Right hindlimb (tissue), 1 donor: ENCODE data around the gene DCBLD1.
"Not testable (repeated sequence)": the region's sequence is repeated elsewhere in the genome, so short reads cannot be mapped to it uniquely, and the experiment has no call there.

ENCODE experiments used
- DNase-seq: peaks from one replicate; pipeline ENCODE4 v3.0.0-alpha.2; 2018

Gene DCBLD1

GRCh38 chr6:117502580-117502979 is 20.1 kb downstream of the DCBLD1 start:
- no peak for DNase-seq

- no peak for DNase-seq
Measured at GRCh38 chr6:117503211-117503610, 20.7 kb downstream of the DCBLD1 start.

- DNase-seq, result no peak
Measured at GRCh38 chr6:117504478-117505144, 22.1 kb downstream of the DCBLD1 start.

- DNase-seq, result no peak
Measured at GRCh38 chr6:117505311-117505710, 22.8 kb downstream of the DCBLD1 start.

GRCh38 chr6:117506180-117506835 is 23.8 kb downstream of the DCBLD1 start:
- DNase-seq, result peak; percentile 23

- DNase-seq, result no peak
Measured at GRCh38 chr6:117506907-117507306, 24.4 kb downstream of the DCBLD1 start.

GRCh38 chr6:117508450-117508971 is 26.0 kb downstream of the DCBLD1 start:
- no peak for DNase-seq

- no peak for DNase-seq
Measured at GRCh38 chr6:117509021-117509420, 26.5 kb downstream of the DCBLD1 start.

- DNase-seq, result no peak
Measured at GRCh38 chr6:117512056-117512828, 29.8 kb downstream of the DCBLD1 start.

- no peak for DNase-seq
Measured at GRCh38 chr6:117512987-117513573, 30.6 kb downstream of the DCBLD1 start.

GRCh38 chr6:117513778-117514365 is 31.4 kb downstream of the DCBLD1 start:
- DNase-seq, result no peak

GRCh38 chr6:117514655-117515054 is 32.2 kb downstream of the DCBLD1 start:
- DNase-seq, result no peak

- DNase-seq, result no peak
Measured at GRCh38 chr6:117515326-117515725, 32.9 kb downstream of the DCBLD1 start.

GRCh38 chr6:117517995-117518394 is 35.5 kb downstream of the DCBLD1 start:
- not testable (repeated sequence) for DNase-seq

- DNase-seq, result no peak
Measured at GRCh38 chr6:117518870-117519269, 36.4 kb downstream of the DCBLD1 start.

- no peak for DNase-seq
Measured at GRCh38 chr6:117520603-117521395, 38.3 kb downstream of the DCBLD1 start.

GRCh38 chr6:117521791-117522502 is 39.5 kb downstream of the DCBLD1 start:
- DNase-seq, result no peak

- DNase-seq, result no peak
Measured at GRCh38 chr6:117525607-117526006, 43.1 kb downstream of the DCBLD1 start.

GRCh38 chr6:117530467-117531242 is 48.2 kb downstream of the DCBLD1 start:
- no peak for DNase-seq

- no peak for DNase-seq
Measured at GRCh38 chr6:117531346-117531745, 48.9 kb downstream of the DCBLD1 start.
